OCI-LY1 (cell line): ENCODE measurements around the gene MMS22L.

Experiments used
- H2AFZ ChIP-seq: fragments of 200-600 bp; sonication (generic), shearing (Covaris generic); 2 replicates; pipeline ENCODE4 v1.6.0; 2014; ENCODE audit warnings: antibody characterized with exemption, mild to moderate bottlenecking, low read length
- H3F3A ChIP-seq: fragments of 200-600 bp; sonication (generic), shearing (Covaris generic); 2 replicates; pipeline ENCODE4 v1.6.0; 2014; ENCODE audit warnings: mild to moderate bottlenecking, antibody characterized with exemption, low read length, moderate library complexity; ENCODE audit not compliant: insufficient read depth
- H3K27ac ChIP-seq: fragments of 200-600 bp; sonication (generic); 2 replicates; pipeline ENCODE4 v1.5.1; 2014; ENCODE audit warnings: low read length, mixed run types, mild to moderate bottlenecking, low read depth; ENCODE audit not compliant: poor library complexity, severe bottlenecking
- H3K27me3 ChIP-seq: fragments of 200-600 bp; sonication (generic); 2 replicates; pipeline ENCODE4 v1.6.0; 2014; ENCODE audit warnings: antibody characterized with exemption, mild to moderate bottlenecking, low read length, moderate library complexity; ENCODE audit not compliant: insufficient read depth
- H3K36me3 ChIP-seq: fragments of 200-600 bp; sonication (generic); 2 replicates; pipeline ENCODE4 v1.6.1; 2014; ENCODE audit warnings: mild to moderate bottlenecking, antibody characterized with exemption, low read length, moderate library complexity, mixed read lengths; ENCODE audit not compliant: insufficient read depth
- H3K4me1 ChIP-seq: fragments of 200-600 bp; sonication (generic); 2 replicates; pipeline ENCODE4 v1.5.1; 2014; ENCODE audit warnings: mild to moderate bottlenecking, low read length, moderate library complexity; ENCODE audit not compliant: insufficient read depth, severe bottlenecking
- H3K4me2 ChIP-seq: fragments of 200-600 bp; sonication (generic), shearing (Covaris generic); 2 replicates; pipeline ENCODE4 v1.6.1; 2014; ENCODE audit warnings: low read length
- H3K4me3 ChIP-seq: fragments of 200-600 bp; sonication (generic); 2 replicates; pipeline ENCODE4 v1.5.1; 2014; ENCODE audit warnings: low read length, low read depth, mild to moderate bottlenecking, mixed read lengths; ENCODE audit not compliant: poor library complexity, severe bottlenecking
- H3K79me2 ChIP-seq: fragments of 200-600 bp; shearing (Covaris generic); 2 replicates; pipeline ENCODE4 v1.6.1; 2016; ENCODE audit warnings: mixed run types, low read length, mixed read lengths; ENCODE audit not compliant: insufficient read depth
- H3K9ac ChIP-seq: fragments of 200-600 bp; sonication (generic), shearing (Covaris generic); 2 replicates; pipeline ENCODE4 v1.6.1; 2014; ENCODE audit warnings: mild to moderate bottlenecking, low read length, mixed read lengths
- H3K9me2 ChIP-seq: fragments of 200-600 bp; sonication (generic), shearing (Covaris generic); 2 replicates; pipeline ENCODE4 v1.6.1; 2014; ENCODE audit warnings: low read depth, mild to moderate bottlenecking, low read length, mixed read lengths
- H3K9me3 ChIP-seq: fragments of 200-600 bp; shearing (Covaris generic); 2 replicates; pipeline ENCODE4 v1.6.1; 2014; ENCODE audit warnings: low read length, mixed read lengths
- H4K20me1 ChIP-seq: fragments of 200-600 bp; sonication (generic), shearing (Covaris generic); 2 replicates; pipeline ENCODE4 v1.6.0; 2016; ENCODE audit warnings: mild to moderate bottlenecking, low read length; ENCODE audit not compliant: insufficient read depth
- CTCF ChIP-seq: fragments of 200-600 bp; sonication (generic), shearing (Covaris generic); IDR thresholded peaks from 2 replicates; pipeline ENCODE4 v1.5.1; 2017; ENCODE audit warnings: mild to moderate bottlenecking, antibody characterized with exemption, low read length, moderate library complexity, mixed read lengths
- EZH2 ChIP-seq: fragments of 200-600 bp; sonication (generic), shearing (Covaris generic); IDR thresholded peaks from 2 replicates; pipeline ENCODE4 v1.8.0; 2017; ENCODE audit warnings: borderline replicate concordance, mixed run types, mild to moderate bottlenecking, antibody characterized with exemption, low read length, moderate library complexity, mixed read lengths

MMS22L gene

GRCh38 chr6:97282238-97282725 lies 734 bp downstream of the MMS22L start:
- Histone ChIP-seq H3K27me3 (no peaks in the 10 kb centered on the region), H3K36me3 (peaks cover 41% of the 10 kb centered on the region), H3K4me3 (peak overlapping the region; percentile 87), H3K4me2 (peak overlapping the region; percentile 96), H3K9ac (peak overlapping the region; percentile 85), H3K9me2 (no peaks in the 10 kb centered on the region), H3K79me2 (peaks cover 23% of the 10 kb centered on the region), H3K4me1 (peaks cover 23% of the 10 kb centered on the region), H3K27ac (peak overlapping the region; percentile 38), H3K9me3 (no peaks in the 10 kb centered on the region), H4K20me1 (no peaks in the 10 kb centered on the region), H2AFZ (peak overlapping the region; percentile 25), H3F3A (no peaks in the 10 kb centered on the region; the same call in 1 of the 2 replicates)
- no peak for TF ChIP-seq CTCF
- TF ChIP-seq EZH2 = no peak

GRCh38 chr6:97280766-97281165 lies 2.2 kb downstream of the MMS22L start:
- Histone ChIP-seq H3K4me1 (peaks cover 23% of the 10 kb centered on the region), H4K20me1 (no peaks in the 10 kb centered on the region), H3K27ac (no peak overlapping the region), H3K4me2 (peak overlapping the region; percentile 96), H3F3A (no peaks in the 10 kb centered on the region; the same call in 1 of the 2 replicates), H3K36me3 (peaks cover 53% of the 10 kb centered on the region), H3K9ac (peak overlapping the region; percentile 85), H3K9me2 (no peaks in the 10 kb centered on the region), H3K9me3 (no peaks in the 10 kb centered on the region), H3K27me3 (no peaks in the 10 kb centered on the region), H3K4me3 (peak overlapping the region; percentile 87), H2AFZ (no peak overlapping the region), H3K79me2 (peaks cover 23% of the 10 kb centered on the region)
- TF ChIP-seq CTCF (no peak), EZH2 (no peak)

- Histone ChIP-seq H2AFZ (no peak overlapping the region), H3K36me3 (peaks cover 94% of the 10 kb centered on the region)
These were observed 7.2 kb downstream of the MMS22L start for GRCh38 chr6:97275804-97276203.

More at GRCh38 chr6:97275804-97276203, 7.2 kb downstream of the MMS22L start:
- Histone ChIP-seq H3K27ac (no peak overlapping the region), H3K9ac (no peak overlapping the region), H3K4me3 (no peak overlapping the region), H3K27me3 (no peaks in the 10 kb centered on the region), H3K79me2 (peaks cover 10% of the 10 kb centered on the region), H3K9me2 (no peaks in the 10 kb centered on the region), H3K4me1 (peaks cover 1% of the 10 kb centered on the region), H4K20me1 (no peaks in the 10 kb centered on the region; the same call in 1 of the 2 replicates), H3K4me2 (no peak overlapping the region), H3K9me3 (no peaks in the 10 kb centered on the region), H3F3A (no peaks in the 10 kb centered on the region)
- TF ChIP-seq EZH2 = no peak
- no peak for TF ChIP-seq CTCF
